Measurements from ENCODE around the gene PYCR2.

Gene PYCR2

DNA sequence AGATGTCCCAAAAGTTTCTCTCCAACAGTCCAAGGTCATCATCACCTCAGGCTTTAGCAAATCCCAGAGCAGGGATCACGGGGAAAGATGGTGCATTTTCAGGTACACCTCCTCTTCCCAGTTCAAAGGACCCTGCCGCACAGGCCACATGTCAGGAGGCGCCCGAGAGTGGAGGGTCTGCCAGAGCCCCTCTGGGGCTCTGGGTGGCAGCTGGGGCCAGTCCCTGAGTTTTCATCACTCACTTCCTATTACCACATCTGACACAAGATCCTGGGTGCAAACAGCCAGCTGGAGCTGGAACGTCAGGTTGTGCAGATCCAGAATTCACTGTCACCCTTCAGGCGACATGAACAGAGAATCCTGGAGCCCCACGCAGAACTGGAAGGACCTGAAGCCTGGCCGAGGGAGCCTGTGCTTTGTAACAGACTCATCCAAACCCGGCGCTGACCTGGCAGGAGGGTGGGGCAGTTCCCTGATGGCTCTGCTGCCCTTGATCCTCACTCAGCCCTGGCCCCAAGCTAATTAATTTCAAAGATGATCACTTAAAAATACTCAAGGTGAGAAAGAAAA, 50.7 kb downstream of the PYCR2 start:
- DNase-seq = no peak

DNA sequence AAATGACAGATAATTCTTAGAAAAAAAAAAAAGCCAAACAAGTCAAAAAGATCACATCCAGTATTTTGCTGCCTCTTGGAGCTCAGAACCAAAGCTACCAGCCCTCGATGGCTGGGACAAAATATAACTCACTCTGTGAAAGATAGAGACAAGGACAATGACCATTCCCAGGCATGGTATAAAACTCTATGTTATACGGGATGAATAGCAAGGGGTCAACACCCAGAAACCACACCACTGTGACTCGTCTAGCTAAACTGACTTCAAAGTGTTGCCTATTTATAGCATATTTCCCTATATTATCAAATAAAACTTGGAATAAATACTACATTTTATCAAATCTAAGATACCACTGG, 52.0 kb downstream of the PYCR2 start:
- no peak for DNase-seq

DNA sequence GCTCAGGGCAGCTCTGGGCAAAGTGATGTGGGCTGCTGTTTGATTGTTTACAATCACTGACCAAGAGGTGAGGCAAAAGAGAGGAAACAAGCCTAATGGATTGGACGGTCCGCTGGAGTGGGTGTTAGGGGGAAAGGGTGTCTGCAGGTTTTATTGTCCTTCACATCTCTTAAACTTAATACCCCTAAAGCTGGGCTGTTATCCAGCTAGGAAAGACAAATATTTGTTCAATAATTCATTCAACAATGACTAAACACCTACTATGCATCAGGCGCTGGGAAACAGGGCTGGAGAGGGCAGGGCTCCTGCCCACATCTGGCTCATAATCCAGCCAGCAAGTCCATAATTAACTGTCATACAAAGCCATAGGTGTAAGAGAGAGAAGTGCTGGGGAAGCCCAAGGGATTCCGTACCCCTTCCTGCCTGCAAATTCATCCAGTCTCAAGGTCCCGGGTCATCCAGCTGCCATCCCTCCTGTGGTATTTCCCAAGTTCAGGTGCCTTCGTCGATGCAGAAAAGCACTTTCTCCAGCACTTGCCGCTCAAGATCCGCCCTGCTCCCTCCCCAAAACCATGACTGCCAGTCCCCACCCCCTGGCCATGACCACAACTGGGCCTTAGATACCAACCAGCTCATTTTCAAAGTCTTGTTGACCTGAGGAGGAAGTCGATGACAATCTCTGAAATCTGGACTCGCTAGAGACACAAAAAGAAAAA, 52.5 kb downstream of the PYCR2 start:
- no peak for DNase-seq

DNA sequence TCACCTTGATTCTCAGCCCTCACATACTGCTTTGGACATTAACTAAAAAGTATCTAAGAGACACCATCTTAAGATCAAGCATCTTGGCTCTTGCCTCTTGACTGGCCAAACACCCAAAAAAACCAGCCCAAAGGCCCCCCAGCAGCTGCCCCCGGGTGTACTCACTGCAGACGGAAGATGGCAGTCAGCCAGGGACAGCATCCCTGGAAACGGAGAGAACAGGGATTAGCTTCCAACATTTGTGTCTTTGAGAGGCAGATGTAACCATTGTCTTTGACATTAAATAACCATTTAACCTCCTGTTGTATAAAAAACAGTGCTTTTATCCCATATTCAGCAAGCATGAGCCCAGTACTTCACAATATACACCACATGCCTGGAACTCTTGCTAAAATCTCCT, 53.1 kb downstream of the PYCR2 start:
- no peak for DNase-seq
